Measurements from ENCODE around the gene CLINT1.

Gene CLINT1

DNA sequence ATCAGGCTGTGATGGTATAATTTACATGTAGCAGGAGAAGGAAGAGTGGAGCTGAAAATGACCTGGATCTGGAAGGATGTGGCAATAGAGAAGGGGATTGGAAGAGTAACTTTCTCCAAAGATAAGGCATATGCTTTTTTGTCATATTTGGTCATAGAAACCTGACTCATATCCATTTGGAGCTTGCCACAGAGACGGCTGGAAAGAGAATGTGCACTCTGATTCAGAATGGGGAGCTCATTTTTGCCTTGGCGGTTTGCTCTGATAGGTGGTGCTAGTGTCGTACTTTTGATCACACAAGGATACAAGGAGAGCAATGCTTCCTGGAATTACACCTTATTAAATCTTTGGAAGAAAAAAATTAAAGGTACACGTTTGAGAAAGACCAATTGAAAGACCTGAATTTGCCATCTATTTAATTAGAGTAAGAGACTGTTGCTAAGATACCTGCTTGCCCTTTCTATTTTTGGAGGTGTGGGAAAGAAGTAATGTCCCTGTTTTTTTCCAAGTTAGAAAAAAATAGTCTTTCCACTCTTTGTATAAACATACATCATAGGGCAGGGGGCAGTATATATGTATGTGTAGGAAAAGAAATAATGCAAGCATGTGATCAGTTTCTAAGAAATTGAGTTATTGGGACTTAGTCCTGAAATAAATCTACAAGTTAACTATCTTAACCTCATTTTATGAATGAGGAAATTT is 110.0 kb downstream of the CLINT1 start:
- FAIRE-seq = no peak

DNA sequence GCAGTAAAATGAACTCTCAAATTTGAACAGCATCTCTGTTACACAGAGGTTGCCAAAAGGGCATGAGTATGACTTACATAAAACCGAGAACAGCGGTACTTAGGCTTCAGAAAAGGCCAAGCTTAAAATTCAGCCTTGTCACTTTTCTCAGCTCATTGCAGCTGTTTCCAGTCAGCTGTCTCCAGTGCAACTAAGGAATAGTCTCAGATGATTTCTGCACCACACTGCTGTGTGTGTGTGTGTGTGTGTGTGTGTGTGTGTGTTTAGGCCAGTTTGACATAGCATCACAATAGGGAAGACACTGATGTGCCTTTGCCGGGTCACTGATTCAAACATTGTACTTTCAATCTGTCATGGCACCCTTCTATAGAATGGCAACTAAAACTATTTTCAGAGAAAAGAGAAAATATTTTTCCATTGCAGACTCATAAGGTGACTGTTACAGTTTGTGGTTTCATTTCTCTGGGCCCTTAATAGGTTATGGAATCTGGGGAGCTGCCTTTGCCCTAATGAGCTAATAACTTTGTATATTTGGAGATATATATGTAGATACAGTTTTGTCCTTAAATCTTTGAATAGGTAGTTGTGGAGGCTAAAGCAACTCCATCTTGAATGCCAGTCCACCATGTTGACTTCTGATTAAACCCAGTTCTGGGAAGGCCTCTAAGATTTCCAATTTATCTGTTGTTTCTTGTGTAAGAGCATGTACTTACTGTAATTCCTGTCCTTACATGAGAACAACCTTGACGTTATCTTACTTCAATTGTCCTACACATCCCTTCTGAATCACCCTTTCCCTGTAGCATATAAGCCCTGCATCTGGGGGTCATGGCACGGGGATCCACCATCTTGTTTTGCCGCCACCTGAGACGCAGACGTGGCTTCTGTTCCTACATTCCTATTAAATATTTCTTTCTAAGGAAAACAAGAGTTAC is 110.9 kb downstream of the CLINT1 start:
- no peak for FAIRE-seq

DNA sequence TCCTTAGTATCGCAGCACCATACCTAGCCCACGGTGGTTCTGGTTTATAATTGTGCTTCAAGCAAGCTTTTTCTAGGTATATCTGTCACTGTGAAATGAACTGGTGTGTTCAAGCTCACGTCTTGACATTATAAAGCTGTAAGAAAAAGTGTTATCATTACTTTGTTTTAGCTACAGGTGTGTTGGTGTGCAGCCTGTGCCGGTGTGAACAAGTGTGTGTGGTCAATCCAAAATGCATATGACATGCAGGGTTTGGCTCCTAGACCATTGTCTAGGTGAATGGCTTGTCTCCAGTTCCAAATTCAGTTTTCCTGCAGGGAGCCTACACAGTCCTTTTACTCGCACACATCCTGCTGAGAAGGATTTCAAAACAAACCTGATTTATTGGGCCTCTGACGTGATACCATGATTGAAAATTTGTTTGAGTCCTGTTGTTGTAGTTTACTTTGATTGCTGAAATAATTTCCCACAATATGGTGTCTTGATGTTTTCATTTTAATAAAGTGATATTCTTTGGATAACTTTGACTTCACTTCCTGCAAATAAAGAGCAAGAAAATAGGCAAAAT is 111.7 kb downstream of the CLINT1 start:
- FAIRE-seq = no peak

DNA sequence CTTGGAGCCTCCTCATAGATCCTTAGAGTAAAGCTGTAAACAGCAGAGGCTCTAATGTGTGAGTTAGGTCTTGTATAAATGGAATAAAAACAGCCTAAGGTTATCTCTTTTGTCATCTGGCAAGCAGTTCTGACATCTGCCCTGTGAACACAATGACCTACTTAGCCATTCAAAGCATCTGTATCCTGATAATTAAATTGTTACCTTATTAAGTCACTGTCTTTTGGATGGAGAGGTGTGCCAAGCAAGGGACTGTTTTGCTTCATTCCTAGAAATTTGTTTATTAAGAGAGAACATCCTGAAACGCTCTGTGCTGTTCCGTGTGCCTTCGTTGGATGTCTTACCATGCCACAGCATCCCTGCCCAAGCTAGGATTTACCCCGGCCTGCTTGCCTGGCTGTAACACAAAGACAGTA is 113.9 kb downstream of the CLINT1 start:
- FAIRE-seq = no peak

DNA sequence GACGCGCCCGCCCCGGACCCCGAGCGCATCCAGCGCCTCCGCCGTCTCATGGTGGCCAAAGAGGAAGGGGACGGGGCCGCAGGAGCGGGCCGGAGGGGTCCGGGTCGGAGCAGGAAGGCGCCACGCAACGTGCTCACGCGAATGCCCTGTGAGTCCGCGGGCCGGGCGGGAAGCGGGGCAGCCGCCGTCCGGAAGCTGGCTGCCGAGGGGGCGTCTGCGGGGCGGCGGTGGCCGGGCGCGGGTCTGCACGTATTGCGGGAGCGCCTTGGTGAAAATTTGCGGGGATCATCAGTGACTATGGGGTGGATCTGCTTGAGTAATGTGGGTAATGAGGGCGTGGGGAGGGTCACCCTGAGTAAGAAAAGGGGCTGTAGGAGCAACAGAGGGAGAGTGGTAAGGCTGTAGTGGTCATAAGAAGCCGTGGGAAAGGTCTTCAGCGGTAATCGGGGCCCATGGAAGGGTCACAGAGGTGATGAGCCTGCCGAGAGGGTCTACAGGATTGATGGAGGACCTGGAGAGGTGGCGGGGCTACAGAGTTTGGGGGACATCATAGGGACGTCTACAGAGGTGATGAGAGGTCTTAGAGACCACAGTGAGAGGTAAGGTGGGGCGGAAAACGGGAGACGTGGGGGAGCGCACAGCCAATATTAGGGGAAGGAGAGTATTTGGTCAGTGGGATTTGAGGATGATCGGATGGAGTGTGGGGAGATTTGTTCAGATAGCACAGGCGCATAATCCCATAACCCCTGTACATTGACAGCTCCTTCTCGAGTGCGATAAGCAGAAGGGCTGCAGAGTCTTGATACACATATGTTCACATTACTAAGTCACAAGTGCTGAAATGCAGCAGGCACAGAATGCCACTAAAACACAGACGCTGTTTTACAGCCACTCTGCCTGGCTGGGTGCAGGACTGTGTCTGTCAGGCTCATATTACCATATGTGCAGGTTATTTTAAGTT is 114.6 kb downstream of the CLINT1 start:
- no peak for FAIRE-seq

DNA sequence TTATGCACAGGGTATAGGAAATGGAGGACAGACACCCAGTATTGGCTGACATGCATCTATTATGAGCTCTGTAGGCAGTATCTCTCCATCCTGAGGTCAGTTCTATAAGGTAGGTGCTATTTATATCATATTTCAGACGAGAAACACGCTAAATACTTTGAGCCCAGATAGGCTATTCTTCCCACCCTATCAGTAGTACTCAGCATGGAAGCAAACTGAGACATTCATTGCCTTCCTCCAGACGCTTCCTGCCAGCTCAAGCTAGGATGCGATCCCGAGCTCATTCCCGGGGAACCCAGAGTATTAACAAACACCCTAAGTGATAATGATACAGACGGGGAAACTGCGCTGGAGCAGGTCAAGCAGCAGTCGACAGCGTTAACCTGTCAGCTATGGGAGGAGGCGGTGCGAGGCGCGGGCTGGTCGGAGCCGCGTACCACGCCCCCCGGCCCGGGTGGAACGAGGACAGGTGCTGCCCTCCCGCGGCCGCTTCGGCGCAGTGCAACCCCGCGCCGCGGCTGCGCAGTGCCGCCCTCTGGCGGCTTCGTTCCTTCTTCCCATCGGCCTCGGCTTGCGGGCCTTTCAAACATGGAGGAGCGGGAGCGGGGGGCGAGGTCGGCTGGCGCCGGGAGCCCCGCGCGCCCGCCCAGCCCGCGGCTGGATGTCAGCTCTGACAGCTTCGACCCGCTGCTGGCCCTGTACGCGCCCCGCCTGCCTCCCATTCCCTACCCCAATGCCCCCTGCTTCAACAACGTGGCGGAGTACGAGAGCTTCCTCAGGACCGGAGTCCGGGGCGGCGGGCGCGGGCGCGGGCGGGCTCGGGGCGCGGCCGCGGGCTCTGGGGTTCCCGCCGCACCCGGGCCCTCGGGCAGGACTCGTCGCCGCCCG is 115.5 kb downstream of the CLINT1 start, which contains the start of gene LSM11:
Gene LSM11, plus strand, starts transcription at position 550 of the 888 bp plus-strand sequence. Its CDS starts 39 bp downstream, at position 589.
- no peak for FAIRE-seq

DNA sequence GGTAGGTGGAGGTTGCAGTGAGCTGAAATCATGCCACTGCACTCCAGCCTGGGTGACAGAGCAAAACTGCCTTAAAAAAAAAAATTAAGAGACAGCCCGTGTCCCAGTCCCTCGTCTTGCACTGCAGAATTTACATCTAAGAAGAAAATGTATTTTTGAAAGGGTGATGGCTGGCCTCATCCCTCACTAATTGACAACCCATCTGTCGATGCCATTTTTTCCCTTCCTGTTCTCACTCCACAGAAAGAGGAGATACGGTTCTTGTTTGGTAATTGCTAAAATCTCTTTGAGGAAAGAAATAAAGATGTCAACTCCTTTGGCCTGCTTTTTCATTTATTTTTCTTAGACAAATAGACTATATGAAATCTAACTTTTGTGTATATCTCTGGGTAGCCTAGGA is 117.8 kb downstream of the CLINT1 start:
- FAIRE-seq = no peak

DNA sequence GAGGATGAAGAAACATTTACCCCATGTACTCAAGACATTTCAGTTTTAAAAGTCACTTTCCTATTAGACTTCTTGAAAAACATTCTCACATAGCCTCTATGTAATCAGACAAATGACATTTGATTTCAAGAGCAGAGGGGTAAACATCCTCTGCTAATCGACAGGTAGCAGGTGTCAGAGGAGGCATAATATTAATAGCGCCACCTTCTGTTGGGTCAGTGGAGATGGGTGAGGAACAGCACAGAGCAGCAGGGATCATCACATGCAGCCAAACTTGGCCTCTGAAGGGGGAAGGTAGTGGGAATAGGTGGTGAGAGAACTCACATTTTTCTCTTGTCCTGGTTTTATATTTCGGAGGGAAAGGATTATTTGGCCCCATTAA is 118.7 kb downstream of the CLINT1 start:
- FAIRE-seq = no peak

DNA sequence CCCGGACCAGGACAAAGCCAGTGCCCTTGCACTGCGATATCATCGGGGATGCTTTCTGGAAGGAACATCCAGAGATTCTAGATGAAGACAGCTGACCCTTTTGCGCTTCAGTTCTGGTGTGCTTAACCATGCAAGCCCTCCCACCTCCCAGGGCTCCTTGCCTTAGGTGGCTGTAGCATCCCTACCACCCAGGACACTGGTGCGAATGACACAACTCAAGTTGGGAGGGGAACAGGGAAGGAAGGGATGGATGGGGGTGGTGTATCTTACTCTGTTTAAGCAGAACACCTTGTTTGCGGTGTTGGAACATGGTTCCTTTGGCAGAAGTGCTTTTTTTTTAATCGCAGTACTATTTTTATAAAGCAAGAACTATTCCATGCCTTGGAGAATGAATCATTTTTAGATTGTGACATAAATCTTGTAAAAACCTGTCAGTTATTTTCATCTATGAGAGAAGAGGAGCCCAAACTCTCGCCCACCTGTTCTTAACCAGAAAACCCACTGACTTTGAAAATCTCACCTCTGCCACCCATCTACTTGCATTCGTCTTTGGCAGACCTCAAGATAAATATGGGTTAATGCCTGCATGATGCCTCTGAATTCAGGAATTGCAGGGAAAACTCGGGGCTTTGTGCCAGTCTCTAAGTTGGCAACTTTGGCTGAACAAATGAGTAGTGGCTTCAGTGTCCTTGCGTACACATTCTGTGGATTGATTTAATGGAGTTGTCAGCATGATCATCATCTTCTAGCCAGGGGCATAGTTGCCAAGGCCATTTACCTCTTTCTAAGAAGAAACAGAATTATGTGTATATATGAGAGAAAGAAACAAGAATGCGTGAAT is 119.3 kb downstream of the CLINT1 start:
- no peak for FAIRE-seq

DNA sequence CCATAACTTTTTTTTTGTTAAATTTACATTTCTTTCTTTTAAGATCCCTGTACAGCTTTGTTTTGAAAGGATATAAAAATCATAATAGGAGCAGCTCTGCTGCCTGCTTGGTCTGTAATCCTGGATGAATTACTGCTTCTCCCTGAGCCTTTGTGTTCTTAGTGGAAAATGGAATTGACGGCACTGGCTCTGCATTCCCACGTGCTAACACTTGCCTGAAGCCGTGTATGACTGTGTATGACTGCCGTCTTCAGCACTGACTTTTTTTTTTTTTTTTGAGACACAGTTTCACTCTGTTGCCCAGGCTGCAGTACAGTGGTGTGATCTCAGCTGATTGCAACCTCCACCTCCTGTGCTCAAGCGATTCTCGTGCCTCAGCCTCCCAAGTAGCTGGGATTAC is 123.0 kb downstream of the CLINT1 start:
- FAIRE-seq = no peak

Data from TTC549 (cell line).